ENCODE data around the gene LTO1. TPM values are rescaled to one million over a fixed set of nuclear protein-coding genes. Genes with fewer than 3 reads are reported as not detected.
A peak's percentile ranks its signal among the peaks of the same experiment; 100 is the strongest.

The LTO1 gene
- total and polyA plus RNA-seq, 2 of the 13 experiments (the other 11 are each of a cell fraction or from before 2014, with no cell fraction given): 11.8 to 15.0 TPM

DNA sequence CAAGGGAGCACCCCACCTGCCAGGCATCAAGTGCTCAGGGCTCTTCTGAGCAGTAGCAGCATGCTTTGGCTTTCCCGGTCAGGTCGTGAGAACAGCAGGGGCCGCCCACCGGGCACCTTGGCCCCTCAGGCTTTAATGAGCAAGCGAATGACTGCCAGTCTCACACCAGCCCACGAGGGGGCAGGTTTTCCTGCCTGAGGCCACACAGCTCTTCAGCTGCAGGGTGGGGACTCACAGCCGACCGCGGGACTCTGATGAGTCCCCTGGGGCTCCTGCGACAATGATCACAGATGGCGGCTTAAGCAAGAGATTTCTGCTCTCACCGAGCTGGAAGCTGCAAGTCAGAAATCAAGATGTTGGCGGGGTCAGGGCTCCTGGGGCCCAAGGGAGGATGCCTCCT is 43.0 kb upstream of the LTO1 start:
- Histone ChIP-seq H3K36me3 (replicated peaks in 1 of 2; ENCODE audit: control insufficient read depth in 1 of 2, insufficient read depth in 2 of 2, low read length in 2 of 2) (no peaks in the 10 kb centered on the region), H3K27ac (ENCODE audit: extremely low read length, insufficient read depth, low read length) (no peak overlapping the region), H3K79me2 (ENCODE audit: insufficient read depth, low read length) (no peaks in the 10 kb centered on the region), H3K4me1 (ENCODE audit: insufficient read depth, low read length) (no peaks in the 10 kb centered on the region), H2AFZ (ENCODE audit: low read length) (no peak overlapping the region), H3K9ac (ENCODE audit: insufficient read depth, low read depth, low read length) (no peak overlapping the region), H3K4me2 (ENCODE audit: low read depth, low read length) (no peak overlapping the region), H3K27me3 (ENCODE audit: control insufficient read depth in 1 of 2, insufficient read depth in 2 of 2, low read length in 2 of 2) (peaks cover 2 to 53% of the 10 kb centered on the region in 2 experiments; a peak in 4 of 5 replicates), H4K20me1 (ENCODE audit: insufficient read depth, low read length) (no peaks in the 10 kb centered on the region), H3K9me3 (ENCODE audit: low read length) (no peaks in the 10 kb centered on the region), H3K4me3 (replicated peaks in 1 of 3; ENCODE audit: insufficient read depth in 1 of 3, low read depth in 2 of 3, low read length in 3 of 3) (no peak overlapping the region)
- BruUV-seq (replicated peaks): no TSS peak
- TF ChIP-seq KDM2A (CRISPR knock-in tag; IDR thresholded peaks at IDR 0.05; ENCODE audit: borderline replicate concordance, low read depth) (0 out of 2 replicates have a peak, but pooled peaks have one; percentile 34), KDM5A (IDR thresholded peaks at IDR 0.05; ENCODE audit: borderline replicate concordance, low read length) (no peak), SMC3 (IDR thresholded peaks at IDR 0.05; ENCODE audit: low read length) (peak; percentile 40; the same call in 1 of the 2 replicates), ZNF768 (CRISPR knock-in tag; IDR thresholded peaks at IDR 0.05) (0 out of 2 replicates have a peak, but pooled peaks have one; percentile 35), YEATS4 (CRISPR knock-in tag; IDR thresholded peaks at IDR 0.05; ENCODE audit: borderline replicate concordance) (no peak), STAG1 (CRISPR knock-in tag; IDR thresholded peaks at IDR 0.05) (peak; percentile 68), RAD21 (CRISPR knock-in tag; IDR thresholded peaks at IDR 0.05) (peak; percentile 74)
- TF ChIP-seq, protein P1, sequence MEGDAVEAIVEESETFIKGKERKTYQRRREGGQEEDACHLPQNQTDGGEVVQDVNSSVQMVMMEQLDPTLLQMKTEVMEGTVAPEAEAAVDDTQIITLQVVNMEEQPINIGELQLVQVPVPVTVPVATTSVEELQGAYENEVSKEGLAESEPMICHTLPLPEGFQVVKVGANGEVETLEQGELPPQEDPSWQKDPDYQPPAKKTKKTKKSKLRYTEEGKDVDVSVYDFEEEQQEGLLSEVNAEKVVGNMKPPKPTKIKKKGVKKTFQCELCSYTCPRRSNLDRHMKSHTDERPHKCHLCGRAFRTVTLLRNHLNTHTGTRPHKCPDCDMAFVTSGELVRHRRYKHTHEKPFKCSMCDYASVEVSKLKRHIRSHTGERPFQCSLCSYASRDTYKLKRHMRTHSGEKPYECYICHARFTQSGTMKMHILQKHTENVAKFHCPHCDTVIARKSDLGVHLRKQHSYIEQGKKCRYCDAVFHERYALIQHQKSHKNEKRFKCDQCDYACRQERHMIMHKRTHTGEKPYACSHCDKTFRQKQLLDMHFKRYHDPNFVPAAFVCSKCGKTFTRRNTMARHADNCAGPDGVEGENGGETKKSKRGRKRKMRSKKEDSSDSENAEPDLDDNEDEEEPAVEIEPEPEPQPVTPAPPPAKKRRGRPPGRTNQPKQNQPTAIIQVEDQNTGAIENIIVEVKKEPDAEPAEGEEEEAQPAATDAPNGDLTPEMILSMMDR (CRISPR knock-in tag; IDR thresholded peaks at IDR 0.05): peak; percentile 69
- TF ChIP-seq, protein P2, sequence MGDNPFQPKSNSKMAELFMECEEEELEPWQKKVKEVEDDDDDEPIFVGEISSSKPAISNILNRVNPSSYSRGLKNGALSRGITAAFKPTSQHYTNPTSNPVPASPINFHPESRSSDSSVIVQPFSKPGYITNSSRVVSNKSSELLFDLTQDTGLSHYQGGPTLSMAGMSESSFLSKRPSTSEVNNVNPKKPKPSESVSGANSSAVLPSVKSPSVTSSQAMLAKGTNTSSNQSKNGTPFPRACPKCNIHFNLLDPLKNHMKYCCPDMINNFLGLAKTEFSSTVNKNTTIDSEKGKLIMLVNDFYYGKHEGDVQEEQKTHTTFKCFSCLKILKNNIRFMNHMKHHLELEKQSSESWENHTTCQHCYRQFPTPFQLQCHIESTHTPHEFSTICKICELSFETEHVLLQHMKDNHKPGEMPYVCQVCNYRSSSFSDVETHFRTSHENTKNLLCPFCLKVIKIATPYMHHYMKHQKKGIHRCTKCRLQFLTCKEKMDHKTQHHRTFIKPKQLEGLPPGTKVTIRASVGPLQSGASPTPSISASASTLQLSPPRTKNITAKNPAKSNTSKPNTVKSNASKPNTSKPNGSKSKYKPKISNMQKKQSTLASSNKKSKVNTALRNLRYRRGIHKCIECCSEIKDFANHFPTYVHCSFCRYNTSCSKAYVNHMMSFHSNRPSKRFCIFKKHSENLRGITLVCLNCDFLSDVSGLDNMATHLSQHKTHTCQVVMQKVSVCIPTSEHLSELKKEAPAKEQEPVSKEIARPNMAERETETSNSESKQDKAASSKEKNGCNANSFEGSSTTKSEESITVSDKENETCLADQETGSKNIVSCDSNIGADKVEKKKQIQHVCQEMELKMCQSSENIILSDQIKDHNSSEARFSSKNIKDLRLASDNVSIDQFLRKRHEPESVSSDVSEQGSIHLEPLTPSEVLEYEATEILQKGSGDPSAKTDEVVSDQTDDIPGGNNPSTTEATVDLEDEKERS (CRISPR knock-in tag; IDR thresholded peaks at IDR 0.05): no peak
- ATAC-seq (peak; percentile 87), FAIRE-seq (no peak), DNase-seq (ENCODE audit: low spot score) (peak; percentile 30)
- ChIA-PET POLR2A (interaction anchor here (1.1 kb wide), 1 partner anchor 9 kb away, joined by 5 read pairs; no protein-coding TSS in a partner anchor), CTCF (ENCODE audit: low intra/inter-chr PET ratio, low total read pairs) (interaction anchor here (2.0 to 2.1 kb wide), 2 partner anchors 33 to 83 kb away, joined by 8 to 9 read pairs; no protein-coding TSS in a partner anchor)
- intact Hi-C loops (cut with micrococcal nuclease; ENCODE audit: unreplicated experiment) (no loop called here), in situ Hi-C loops (cut with HindIII; ENCODE audit: extremely low pct_ligation_motif_present, low pct_unique_long_range_greater_than_20kb) (loop anchor here (10.0 kb wide), 1 partner anchor 477 kb away; no protein-coding TSS in a partner anchor)
- WGBS (ENCODE audit: low lambda C conversion rate): no CpG with 5 or more reads among the region's 13 CpGs

Data from HepG2 (cell line).